ENCODE results near the gene CAPS2. TPM values are rescaled to one million over a fixed set of nuclear protein-coding genes. Genes with fewer than 3 reads are reported as not detected.

Gene CAPS2
- total RNA-seq, 1 donor from 2014 or later: 2.4 TPM

DNA sequence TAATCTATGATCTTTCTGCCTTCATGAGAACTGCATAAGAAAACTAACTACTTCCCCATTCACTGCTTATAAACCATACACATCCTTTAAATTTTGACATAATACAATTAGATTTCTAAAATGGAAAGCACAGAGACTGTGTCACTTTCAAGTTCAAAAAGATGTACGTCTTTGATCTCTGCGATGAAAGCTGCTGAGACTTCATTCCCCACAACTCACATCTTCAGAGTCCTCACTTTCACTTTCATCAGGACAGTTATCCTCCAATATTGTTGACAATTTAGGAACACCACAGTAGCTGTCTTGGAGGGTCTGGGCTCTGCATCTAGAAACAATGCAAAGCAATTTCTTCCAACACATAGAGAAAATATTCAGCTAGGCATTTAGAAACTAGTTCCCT is 72.6 kb downstream of the CAPS2 start:
- Mint-ChIP-seq H3K36me3 (ENCODE audit: low read depth) (no peaks in the 10 kb centered on the region), H3K4me3 (ENCODE audit: unreplicated experiment) (no peak overlapping the region), H3K27me3 (ENCODE audit: low read depth) (peaks cover 15% of the 10 kb centered on the region), H3K4me1 (ENCODE audit: low read depth) (no peaks in the 10 kb centered on the region), H3K27ac (ENCODE audit: unreplicated experiment) (no peak overlapping the region), H3K9me3 (ENCODE audit: low read depth) (no peaks in the 10 kb centered on the region)
- TF ChIP-seq, protein P1, sequence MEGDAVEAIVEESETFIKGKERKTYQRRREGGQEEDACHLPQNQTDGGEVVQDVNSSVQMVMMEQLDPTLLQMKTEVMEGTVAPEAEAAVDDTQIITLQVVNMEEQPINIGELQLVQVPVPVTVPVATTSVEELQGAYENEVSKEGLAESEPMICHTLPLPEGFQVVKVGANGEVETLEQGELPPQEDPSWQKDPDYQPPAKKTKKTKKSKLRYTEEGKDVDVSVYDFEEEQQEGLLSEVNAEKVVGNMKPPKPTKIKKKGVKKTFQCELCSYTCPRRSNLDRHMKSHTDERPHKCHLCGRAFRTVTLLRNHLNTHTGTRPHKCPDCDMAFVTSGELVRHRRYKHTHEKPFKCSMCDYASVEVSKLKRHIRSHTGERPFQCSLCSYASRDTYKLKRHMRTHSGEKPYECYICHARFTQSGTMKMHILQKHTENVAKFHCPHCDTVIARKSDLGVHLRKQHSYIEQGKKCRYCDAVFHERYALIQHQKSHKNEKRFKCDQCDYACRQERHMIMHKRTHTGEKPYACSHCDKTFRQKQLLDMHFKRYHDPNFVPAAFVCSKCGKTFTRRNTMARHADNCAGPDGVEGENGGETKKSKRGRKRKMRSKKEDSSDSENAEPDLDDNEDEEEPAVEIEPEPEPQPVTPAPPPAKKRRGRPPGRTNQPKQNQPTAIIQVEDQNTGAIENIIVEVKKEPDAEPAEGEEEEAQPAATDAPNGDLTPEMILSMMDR (IDR thresholded peaks at IDR 0.05): no peak
- no peak for DNase-seq (ENCODE audit: low spot score)

DNA sequence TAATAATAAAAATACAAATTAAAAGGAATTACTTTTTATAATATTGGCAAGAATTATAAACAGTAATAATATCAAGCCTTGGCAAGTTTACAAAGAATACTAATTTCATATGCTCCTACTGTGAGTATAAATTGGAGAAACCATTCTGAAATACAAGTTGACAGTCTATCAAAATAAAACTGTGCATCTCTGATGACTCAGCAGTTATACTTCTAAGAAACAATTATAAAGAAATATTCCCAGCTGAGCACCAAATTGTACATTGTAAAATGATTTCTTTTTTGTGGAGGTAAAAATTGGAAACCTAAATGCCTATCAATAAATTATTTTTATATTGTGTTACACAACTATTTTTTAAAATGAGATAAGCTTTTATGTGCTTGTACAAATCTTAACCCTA is 85.0 kb downstream of the CAPS2 start:
- TF ChIP-seq, protein P1 (IDR thresholded peaks at IDR 0.05): no peak
- H3K27ac Mint-ChIP-seq (ENCODE audit: unreplicated experiment): no peak overlapping the region
- peaks cover 7% of the 10 kb centered on the region for H3K9me3 Mint-ChIP-seq (ENCODE audit: low read depth)

DNA sequence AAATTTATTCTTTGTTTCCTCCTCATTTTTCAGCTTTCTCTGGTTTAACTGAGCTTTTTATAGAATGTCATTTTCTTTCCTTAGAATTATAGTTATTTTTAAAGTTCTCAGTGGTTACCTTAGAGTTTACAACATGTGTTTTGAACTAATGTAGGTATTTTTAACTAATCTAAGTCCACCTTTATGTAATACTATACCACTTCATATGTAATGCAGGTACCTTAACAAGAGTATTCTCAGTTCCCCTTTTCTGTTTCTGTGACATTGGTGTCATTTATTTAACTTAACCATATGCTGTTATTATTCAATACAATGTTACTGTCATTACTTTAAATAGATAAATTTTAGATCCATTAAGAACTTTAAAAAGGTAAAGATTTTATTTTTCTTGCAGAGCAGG is 90.1 kb downstream of the CAPS2 start:
- Mint-ChIP-seq H3K4me1 (ENCODE audit: low read depth) (no peaks in the 10 kb centered on the region), H3K27ac (ENCODE audit: unreplicated experiment) (no peak overlapping the region), H3K9me3 (ENCODE audit: low read depth) (peaks cover 18% of the 10 kb centered on the region), H3K27me3 (ENCODE audit: low read depth) (peaks cover 2% of the 10 kb centered on the region), H3K4me3 (ENCODE audit: unreplicated experiment) (no peak overlapping the region), H3K36me3 (ENCODE audit: low read depth) (peaks cover 2% of the 10 kb centered on the region)
- no peak for DNase-seq (ENCODE audit: low spot score)
- TF ChIP-seq, protein P1 (IDR thresholded peaks at IDR 0.05): no peak

More for the DNA sequence above, 85.0 kb downstream of the CAPS2 start:
- no peak for DNase-seq (ENCODE audit: low spot score)
- Mint-ChIP-seq H3K36me3 (ENCODE audit: low read depth) (peaks cover 2% of the 10 kb centered on the region), H3K27me3 (ENCODE audit: low read depth) (peaks cover 6% of the 10 kb centered on the region), H3K4me1 (ENCODE audit: low read depth) (no peaks in the 10 kb centered on the region), H3K4me3 (ENCODE audit: unreplicated experiment) (no peak overlapping the region)

DNA sequence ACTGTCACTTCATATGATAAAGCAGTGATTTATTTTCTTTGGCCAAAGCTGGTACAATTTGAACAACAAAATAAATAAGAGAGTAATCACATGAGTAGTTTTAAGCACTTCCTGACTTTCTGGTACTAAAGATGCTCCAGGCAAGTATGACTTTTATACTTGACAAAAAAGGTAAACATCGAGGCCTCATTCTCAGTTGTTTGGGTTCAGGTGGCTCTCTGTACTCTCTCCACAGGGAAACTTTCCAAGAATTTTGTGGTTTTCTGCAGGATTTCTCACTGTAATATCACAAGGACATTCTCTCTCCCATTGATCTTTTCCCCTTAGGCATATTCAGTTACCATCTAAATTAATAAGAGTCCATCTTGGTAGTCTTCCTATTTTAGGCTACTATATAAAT is 93.9 kb downstream of the CAPS2 start:
- Mint-ChIP-seq H3K4me1 (ENCODE audit: low read depth) (no peaks in the 10 kb centered on the region), H3K36me3 (ENCODE audit: low read depth) (peaks cover 2% of the 10 kb centered on the region), H3K4me3 (ENCODE audit: unreplicated experiment) (no peak overlapping the region), H3K27me3 (ENCODE audit: low read depth) (peaks cover 9% of the 10 kb centered on the region), H3K27ac (ENCODE audit: unreplicated experiment) (no peak overlapping the region), H3K9me3 (ENCODE audit: low read depth) (peaks cover 23% of the 10 kb centered on the region)
- TF ChIP-seq, protein P1 (IDR thresholded peaks at IDR 0.05): no peak
- no peak for DNase-seq (ENCODE audit: low spot score)

DNA sequence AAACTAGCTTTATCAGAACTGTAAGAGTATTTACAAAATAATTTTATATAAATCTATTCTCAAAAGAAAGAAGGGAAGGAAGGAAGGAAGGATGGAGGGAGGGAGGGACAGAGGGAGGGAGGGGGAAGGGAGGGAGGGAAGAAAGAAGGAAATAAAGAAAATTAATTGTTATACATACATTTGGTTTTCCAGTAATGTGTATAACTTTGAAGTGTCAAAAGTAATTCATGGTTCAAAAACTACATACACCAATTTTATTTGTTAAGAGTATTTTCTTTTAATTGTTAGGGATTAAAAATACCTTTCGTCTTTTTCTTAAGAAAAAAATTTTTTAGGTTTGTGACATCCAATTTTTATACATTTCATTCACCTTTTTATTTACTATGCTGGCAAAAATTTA is 103.0 kb downstream of the CAPS2 start:
- Mint-ChIP-seq H3K27ac (ENCODE audit: unreplicated experiment) (no peak overlapping the region), H3K4me1 (ENCODE audit: low read depth) (peaks cover 8% of the 10 kb centered on the region)

More for the DNA sequence above, 103.0 kb downstream of the CAPS2 start:
- no peak for DNase-seq (ENCODE audit: low spot score)
- TF ChIP-seq, protein P1 (IDR thresholded peaks at IDR 0.05): no peak
- Mint-ChIP-seq H3K9me3 (ENCODE audit: low read depth) (peaks cover 9% of the 10 kb centered on the region), H3K4me3 (ENCODE audit: unreplicated experiment) (no peak overlapping the region), H3K27me3 (ENCODE audit: low read depth) (peaks cover 19% of the 10 kb centered on the region), H3K36me3 (ENCODE audit: low read depth) (no peaks in the 10 kb centered on the region)

Other genes starting within 250 kb of the CAPS2 start
- gene KCNC2, start 120.5 kb downstream of the CAPS2 start, total RNA-seq: not detected in 3 replicates
- gene GLIPR1L1, start 4.3 kb upstream of the CAPS2 start, total RNA-seq: not detected in 3 replicates
- gene GLIPR1L2, start 60.8 kb upstream of the CAPS2 start, total RNA-seq: 0.44 to 0.97 TPM (median 0.65 TPM) in 3 replicates
- 71.3 to 123 TPM (median 119 TPM) in 3 replicates for gene GLIPR1, start 150.4 kb upstream of the CAPS2 start, total RNA-seq
- gene KRR1, start 181.3 kb upstream of the CAPS2 start, total RNA-seq: 33.0 to 46.4 TPM (median 37.5 TPM) in 3 replicates

All from chondrocyte (in vitro differentiated cells).